ENCODE data around the gene RRAGD. TPM values are rescaled to one million over a fixed set of nuclear protein-coding genes. Genes with fewer than 3 reads are reported as not detected.

RRAGD gene
- polyA plus RNA-seq, 3 donors: 5.0 to 7.9 (median 7.4) TPM

GRCh38 chr6:89434954-89435353, 22.9 kb upstream of the RRAGD start:
- H3K9me3 Mint-ChIP-seq: peaks cover 0 to 2% (median 0%) of the 10 kb centered on the region in 7 donors
- intact Hi-C loops (cut with micrococcal nuclease): no loop called here
- Histone ChIP-seq H3K79me2 (ENCODE audit: insufficient read depth, low read length) (no peaks in the 10 kb centered on the region), H3K27ac (ENCODE audit: low read depth in 1 of 2, low read length in 2 of 2) (no peak overlapping the region), H3K27me3 (ENCODE audit: control insufficient read depth in 2 of 2, insufficient read depth in 2 of 2, low read length in 2 of 2) (no peaks in the 10 kb centered on the region), H3K4me3 (replicated peaks in 1 of 3; ENCODE audit: low read depth in 2 of 3, low read length in 3 of 3) (no peak overlapping the region), H3K4me2 (replicated peaks; ENCODE audit: extremely low read depth, low read length, poor library complexity, severe bottlenecking) (no peak overlapping the region), H3K36me3 (replicated peaks in 1 of 2; ENCODE audit: control insufficient read depth in 1 of 2, insufficient read depth in 2 of 2, low read length in 2 of 2) (no peaks in the 10 kb centered on the region), H4K20me1 (ENCODE audit: insufficient read depth, low read length) (no peaks in the 10 kb centered on the region), H3K4me1 (ENCODE audit: control insufficient read depth in 1 of 2, insufficient read depth in 2 of 2, low read length in 2 of 2) (peaks cover 12 to 13% of the 10 kb centered on the region in 2 donors), H3K9ac (ENCODE audit: insufficient read depth, low read length, poor library complexity, severe bottlenecking) (no peak overlapping the region), H2AFZ (ENCODE audit: insufficient read depth, low read depth, low read length, poor library complexity, severe bottlenecking) (no peak overlapping the region), H3K9me3 (replicated peaks in 1 of 2; ENCODE audit: control insufficient read depth in 1 of 2, insufficient read depth in 1 of 2, low read length in 2 of 2) (no peaks in the 10 kb centered on the region)
- H3K4me1 Mint-ChIP-seq: peaks cover 20% of the 10 kb centered on the region
- no peaks in the 10 kb centered on the region for H3K36me3 Mint-ChIP-seq
- peaks cover 2 to 13% (median 7%) of the 10 kb centered on the region in 3 donors for H3K27me3 Mint-ChIP-seq (ENCODE audit: low read depth in 3 of 3)
- no peak for DNase-seq
- no peak overlapping the region for H3K4me3 Mint-ChIP-seq
- TF ChIP-seq CTCF (IDR thresholded peaks at IDR 0.05): no peak
- WGBS (ENCODE audit: insufficient coverage): 100% methylated on average over 2 of the region's 4 CpGs
- H3K27ac Mint-ChIP-seq: no peak overlapping the region

GRCh38 chr6:89434150-89434499, 22.1 kb upstream of the RRAGD start:
- H3K4me3 ChIP-seq (replicated peaks in 1 of 3; ENCODE audit: low read depth in 2 of 3, low read length in 3 of 3): peak overlapping the region in 2 of 3 experiments; percentile 60 to 81
- H3K36me3 ChIP-seq (replicated peaks in 1 of 2; ENCODE audit: control insufficient read depth in 1 of 2, insufficient read depth in 2 of 2, low read length in 2 of 2): no peaks in the 10 kb centered on the region
- Mint-ChIP-seq H3K4me1 (peaks cover 20% of the 10 kb centered on the region), H3K9me3 (peaks cover 0 to 3% (median 0%) of the 10 kb centered on the region in 7 donors), H3K36me3 (no peaks in the 10 kb centered on the region), H3K4me3 (peak overlapping the region; percentile 86 to 96), H3K27ac (peak overlapping the region in 2 of 7 donors; percentile 37 to 71), H3K27me3 (ENCODE audit: low read depth in 3 of 3) (peaks cover 2 to 13% (median 7%) of the 10 kb centered on the region in 3 donors)
- no peaks in the 10 kb centered on the region for H3K27me3 ChIP-seq (ENCODE audit: control insufficient read depth in 2 of 2, insufficient read depth in 2 of 2, low read length in 2 of 2)
- intact Hi-C loops (cut with micrococcal nuclease): no loop called here
- H3K79me2 ChIP-seq (ENCODE audit: insufficient read depth, low read length): no peaks in the 10 kb centered on the region
- H3K27ac ChIP-seq (ENCODE audit: low read depth in 1 of 2, low read length in 2 of 2): no peak overlapping the region
- peaks cover 12 to 13% of the 10 kb centered on the region in 2 donors for H3K4me1 ChIP-seq (ENCODE audit: control insufficient read depth in 1 of 2, insufficient read depth in 2 of 2, low read length in 2 of 2)
- no peak for DNase-seq
- H3K9ac ChIP-seq (ENCODE audit: insufficient read depth, low read length, poor library complexity, severe bottlenecking): no peak overlapping the region
- peak overlapping the region; percentile 95 for H3K4me2 ChIP-seq (replicated peaks; ENCODE audit: extremely low read depth, low read length, poor library complexity, severe bottlenecking)
- TF ChIP-seq CTCF (IDR thresholded peaks at IDR 0.05): no peak
- H2AFZ ChIP-seq (ENCODE audit: insufficient read depth, low read depth, low read length, poor library complexity, severe bottlenecking): peak overlapping the region; percentile 96
- no peaks in the 10 kb centered on the region for H3K9me3 ChIP-seq (replicated peaks in 1 of 2; ENCODE audit: control insufficient read depth in 1 of 2, insufficient read depth in 1 of 2, low read length in 2 of 2)
- 50% methylated on average over 1 of the region's 3 CpGs for whole genome bisulfite sequencing (ENCODE audit: insufficient coverage)
- no peaks in the 10 kb centered on the region for H4K20me1 ChIP-seq (ENCODE audit: insufficient read depth, low read length)

Measured in CD14-positive monocyte (primary cell).